ENCODE measurements around the gene CDC42BPB.
"Not testable (repeated sequence)": the region's sequence is repeated elsewhere in the genome, so short reads cannot be mapped to it uniquely, and the experiment has no call there.

CDC42BPB gene

GRCh38 chr14:102900631-102901571 is 156.4 kb downstream of the CDC42BPB start:
- Mint-ChIP-seq H3K4me3 (no peak overlapping the region), H3K4me1 (ENCODE audit: low read depth) (peaks cover 8% of the 10 kb centered on the region), H3K36me3 (ENCODE audit: low read depth) (peaks cover 39% of the 10 kb centered on the region)

GRCh38 chr14:102899516-102899900 is 157.8 kb downstream of the CDC42BPB start:
- DNase-seq (ENCODE audit: low spot score) = no peak
- H3K4me3 Mint-ChIP-seq = no peak overlapping the region
- no peaks in the 10 kb centered on the region for H3K9me3 Mint-ChIP-seq
- H3K27ac Mint-ChIP-seq = no peak overlapping the region
- H3K4me1 Mint-ChIP-seq (ENCODE audit: low read depth) = peaks cover 8% of the 10 kb centered on the region
- peaks cover 35% of the 10 kb centered on the region for H3K36me3 Mint-ChIP-seq (ENCODE audit: low read depth)
- H3K27me3 Mint-ChIP-seq (ENCODE audit: low read depth) = no peaks in the 10 kb centered on the region

More at GRCh38 chr14:102900631-102901571, 156.4 kb downstream of the CDC42BPB start:
- Mint-ChIP-seq H3K9me3 (no peaks in the 10 kb centered on the region), H3K27ac (peak overlapping the region; percentile 60), H3K27me3 (ENCODE audit: low read depth) (no peaks in the 10 kb centered on the region)
- DNase-seq (ENCODE audit: low spot score) = no peak

- peaks cover 8% of the 10 kb centered on the region for H3K4me1 Mint-ChIP-seq (ENCODE audit: low read depth)
- H3K9me3 Mint-ChIP-seq = no peaks in the 10 kb centered on the region
- H3K36me3 Mint-ChIP-seq (ENCODE audit: low read depth) = peaks cover 30% of the 10 kb centered on the region
- no peak for DNase-seq (ENCODE audit: low spot score)
- H3K27me3 Mint-ChIP-seq (ENCODE audit: low read depth) = no peaks in the 10 kb centered on the region
- H3K27ac Mint-ChIP-seq = peak overlapping the region; percentile 55
- no peak overlapping the region for H3K4me3 Mint-ChIP-seq
These were observed 158.4 kb downstream of the CDC42BPB start for GRCh38 chr14:102898776-102899515.

- Mint-ChIP-seq H3K27me3 (ENCODE audit: low read depth) (no peaks in the 10 kb centered on the region), H3K4me1 (ENCODE audit: low read depth) (peaks cover 8% of the 10 kb centered on the region), H3K4me3 (no peak overlapping the region), H3K27ac (no peak overlapping the region), H3K9me3 (no peaks in the 10 kb centered on the region), H3K36me3 (ENCODE audit: low read depth) (peaks cover 28% of the 10 kb centered on the region)
- no peak for DNase-seq (ENCODE audit: low spot score)
These were observed 159.1 kb downstream of the CDC42BPB start for GRCh38 chr14:102898298-102898697.

- H3K36me3 Mint-ChIP-seq (ENCODE audit: low read depth) = peaks cover 28% of the 10 kb centered on the region
- DNase-seq (ENCODE audit: low spot score) = no peak
- no peaks in the 10 kb centered on the region for H3K27me3 Mint-ChIP-seq (ENCODE audit: low read depth)
- no peak overlapping the region for H3K27ac Mint-ChIP-seq
- H3K9me3 Mint-ChIP-seq = no peaks in the 10 kb centered on the region
- H3K4me1 Mint-ChIP-seq (ENCODE audit: low read depth) = peaks cover 8% of the 10 kb centered on the region
- no peak overlapping the region for H3K4me3 Mint-ChIP-seq
These were observed 159.9 kb downstream of the CDC42BPB start for GRCh38 chr14:102897299-102898027.

- not testable (repeated sequence) for H3K4me1 Mint-ChIP-seq (ENCODE audit: low read depth); H3K27me3 Mint-ChIP-seq (ENCODE audit: low read depth); H3K27ac Mint-ChIP-seq; H3K9me3 Mint-ChIP-seq; DNase-seq (ENCODE audit: low spot score); H3K4me3 Mint-ChIP-seq
- peaks cover 32% of the 10 kb centered on the region for H3K36me3 Mint-ChIP-seq (ENCODE audit: low read depth)
These were observed 160.6 kb downstream of the CDC42BPB start for GRCh38 chr14:102896735-102897134.

GRCh38 chr14:102893452-102893851 is 163.9 kb downstream of the CDC42BPB start:
- H3K36me3 Mint-ChIP-seq (ENCODE audit: low read depth) = peaks cover 27% of the 10 kb centered on the region
- H3K4me3 Mint-ChIP-seq = no peak overlapping the region
- H3K27ac Mint-ChIP-seq = no peak overlapping the region

GRCh38 chr14:102892651-102893050 is 164.7 kb downstream of the CDC42BPB start:
- Mint-ChIP-seq H3K27me3 (ENCODE audit: low read depth) (no peaks in the 10 kb centered on the region), H3K36me3 (ENCODE audit: low read depth) (peaks cover 24% of the 10 kb centered on the region), H3K27ac (no peak overlapping the region), H3K9me3 (no peaks in the 10 kb centered on the region), H3K4me1 (ENCODE audit: low read depth) (no peaks in the 10 kb centered on the region), H3K4me3 (no peak overlapping the region)
- no peak for DNase-seq (ENCODE audit: low spot score)

More at GRCh38 chr14:102893452-102893851, 163.9 kb downstream of the CDC42BPB start:
- Mint-ChIP-seq H3K4me1 (ENCODE audit: low read depth) (peaks cover 2% of the 10 kb centered on the region), H3K9me3 (no peaks in the 10 kb centered on the region), H3K27me3 (ENCODE audit: low read depth) (no peaks in the 10 kb centered on the region)
- DNase-seq (ENCODE audit: low spot score) = no peak

GRCh38 chr14:102891556-102891955 is 165.8 kb downstream of the CDC42BPB start:
- no peaks in the 10 kb centered on the region for H3K4me1 Mint-ChIP-seq (ENCODE audit: low read depth)
- H3K9me3 Mint-ChIP-seq = no peaks in the 10 kb centered on the region
- no peak overlapping the region for H3K27ac Mint-ChIP-seq
- H3K36me3 Mint-ChIP-seq (ENCODE audit: low read depth) = peaks cover 29% of the 10 kb centered on the region
- no peak for DNase-seq (ENCODE audit: low spot score)
- no peak overlapping the region for H3K4me3 Mint-ChIP-seq
- no peaks in the 10 kb centered on the region for H3K27me3 Mint-ChIP-seq (ENCODE audit: low read depth)

GRCh38 chr14:102891111-102891510 is 166.2 kb downstream of the CDC42BPB start:
- Mint-ChIP-seq H3K27ac (no peak overlapping the region), H3K4me3 (no peak overlapping the region), H3K9me3 (no peaks in the 10 kb centered on the region), H3K36me3 (ENCODE audit: low read depth) (peaks cover 31% of the 10 kb centered on the region), H3K4me1 (ENCODE audit: low read depth) (no peaks in the 10 kb centered on the region), H3K27me3 (ENCODE audit: low read depth) (no peaks in the 10 kb centered on the region)
- no peak for DNase-seq (ENCODE audit: low spot score)

GRCh38 chr14:102889615-102890014 is 167.7 kb downstream of the CDC42BPB start:
- no peak for DNase-seq (ENCODE audit: low spot score)
- H3K27me3 Mint-ChIP-seq (ENCODE audit: low read depth) = no peaks in the 10 kb centered on the region
- no peaks in the 10 kb centered on the region for H3K4me1 Mint-ChIP-seq (ENCODE audit: low read depth)
- no peak overlapping the region for H3K27ac Mint-ChIP-seq
- H3K9me3 Mint-ChIP-seq = no peaks in the 10 kb centered on the region
- peaks cover 31% of the 10 kb centered on the region for H3K36me3 Mint-ChIP-seq (ENCODE audit: low read depth)
- H3K4me3 Mint-ChIP-seq = no peak overlapping the region

GRCh38 chr14:102888748-102889147 is 168.6 kb downstream of the CDC42BPB start:
- H3K36me3 Mint-ChIP-seq (ENCODE audit: low read depth) = peaks cover 36% of the 10 kb centered on the region
- no peak overlapping the region for H3K27ac Mint-ChIP-seq
- H3K4me1 Mint-ChIP-seq (ENCODE audit: low read depth) = no peaks in the 10 kb centered on the region
- no peak overlapping the region for H3K4me3 Mint-ChIP-seq
- no peaks in the 10 kb centered on the region for H3K9me3 Mint-ChIP-seq
- DNase-seq (ENCODE audit: low spot score) = no peak
- H3K27me3 Mint-ChIP-seq (ENCODE audit: low read depth) = no peaks in the 10 kb centered on the region

GRCh38 chr14:102885737-102886447 is 171.5 kb downstream of the CDC42BPB start:
- no peak overlapping the region for H3K4me3 Mint-ChIP-seq
- H3K4me1 Mint-ChIP-seq (ENCODE audit: low read depth) = peaks cover 11% of the 10 kb centered on the region
- no peaks in the 10 kb centered on the region for H3K9me3 Mint-ChIP-seq
- no peak overlapping the region for H3K27ac Mint-ChIP-seq
- no peak for DNase-seq (ENCODE audit: low spot score)
- H3K36me3 Mint-ChIP-seq (ENCODE audit: low read depth) = peaks cover 33% of the 10 kb centered on the region
- no peaks in the 10 kb centered on the region for H3K27me3 Mint-ChIP-seq (ENCODE audit: low read depth)

All from T-helper 2 cell treated with Interferon-gamma antibody and Interleukin-4, amounts not matched to agents 5 μg/mL and 100 μg/mL, for 36 hours (primary cell).